NK-92 (cell line): ENCODE results near the gene RING1.

ENCODE experiments used
- DNase-seq: peaks from one replicate; lab custom pipeline; 2025; ENCODE audit not compliant: unreplicated experiment; lab: John Stamatoyannopoulos, UW

Gene RING1

GRCh38 chr6:33241968-33242367 is 33.7 kb downstream of the RING1 start:
- DNase-seq, result no peak

GRCh38 chr6:33243476-33243875 is 35.2 kb downstream of the RING1 start:
- DNase-seq, result no peak

GRCh38 chr6:33247977-33248642 is 39.8 kb downstream of the RING1 start:
- DNase-seq, result peak; percentile 43

GRCh38 chr6:33248643-33248931 is 40.3 kb downstream of the RING1 start:
- no peak for DNase-seq

- peak; percentile 99 for DNase-seq
These were observed 40.8 kb downstream of the RING1 start for GRCh38 chr6:33248932-33249731.

GRCh38 chr6:33249732-33250630 is 41.7 kb downstream of the RING1 start:
- no peak for DNase-seq

- DNase-seq, result no peak
These were observed 42.4 kb downstream of the RING1 start for GRCh38 chr6:33250731-33251130.

- DNase-seq, result no peak
These were observed 43.2 kb downstream of the RING1 start for GRCh38 chr6:33251395-33252012.

- no peak for DNase-seq
These were observed 44.5 kb downstream of the RING1 start for GRCh38 chr6:33252759-33253158.

- DNase-seq, result no peak
These were observed 46.3 kb downstream of the RING1 start for GRCh38 chr6:33254591-33254990.

GRCh38 chr6:33259032-33259431 is 50.7 kb downstream of the RING1 start:
- DNase-seq, result no peak
